Measurements from ENCODE around the gene UCN3.
"Not testable (repeated sequence)": the region's sequence is repeated elsewhere in the genome, so short reads cannot be mapped to it uniquely, and the experiment has no call there.

Gene UCN3

DNA sequence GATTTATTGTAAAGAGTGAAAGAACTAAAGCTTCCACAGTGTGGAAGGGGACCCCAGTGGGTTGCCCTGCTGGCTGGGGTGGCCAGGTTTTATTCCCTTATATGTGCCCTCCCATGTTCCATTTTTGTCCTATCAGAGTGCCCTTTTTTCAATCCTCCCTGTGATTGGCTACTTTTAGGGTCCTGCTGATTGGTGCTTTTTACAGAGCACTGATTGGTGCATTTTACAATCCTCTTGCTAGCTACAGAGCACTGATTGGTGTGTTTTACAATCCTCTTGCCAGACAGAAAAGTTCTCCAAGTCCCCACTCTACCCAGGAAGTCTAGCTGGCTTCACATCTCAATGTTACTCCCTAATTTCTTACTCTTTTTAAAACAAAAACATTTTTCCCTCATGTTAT, 46.0 kb downstream of the UCN3 start:
- not testable (repeated sequence) for DNase-seq

DNA sequence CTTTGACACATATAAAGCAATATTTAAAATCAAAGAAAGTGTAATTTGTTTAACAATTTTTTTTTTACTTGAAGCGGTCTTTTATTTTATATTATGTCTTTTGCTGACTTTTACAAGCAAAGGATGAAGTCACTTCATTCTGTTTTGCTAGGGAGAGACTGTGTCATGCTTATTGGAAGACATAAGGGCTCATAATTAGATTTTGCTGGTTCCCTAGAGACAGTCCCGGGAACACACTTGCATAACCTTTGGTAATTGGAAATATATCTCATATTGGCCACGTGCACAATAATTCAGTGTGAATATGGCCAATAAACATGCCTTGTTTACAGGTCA, 47.1 kb downstream of the UCN3 start:
- DNase-seq: no peak

DNA sequence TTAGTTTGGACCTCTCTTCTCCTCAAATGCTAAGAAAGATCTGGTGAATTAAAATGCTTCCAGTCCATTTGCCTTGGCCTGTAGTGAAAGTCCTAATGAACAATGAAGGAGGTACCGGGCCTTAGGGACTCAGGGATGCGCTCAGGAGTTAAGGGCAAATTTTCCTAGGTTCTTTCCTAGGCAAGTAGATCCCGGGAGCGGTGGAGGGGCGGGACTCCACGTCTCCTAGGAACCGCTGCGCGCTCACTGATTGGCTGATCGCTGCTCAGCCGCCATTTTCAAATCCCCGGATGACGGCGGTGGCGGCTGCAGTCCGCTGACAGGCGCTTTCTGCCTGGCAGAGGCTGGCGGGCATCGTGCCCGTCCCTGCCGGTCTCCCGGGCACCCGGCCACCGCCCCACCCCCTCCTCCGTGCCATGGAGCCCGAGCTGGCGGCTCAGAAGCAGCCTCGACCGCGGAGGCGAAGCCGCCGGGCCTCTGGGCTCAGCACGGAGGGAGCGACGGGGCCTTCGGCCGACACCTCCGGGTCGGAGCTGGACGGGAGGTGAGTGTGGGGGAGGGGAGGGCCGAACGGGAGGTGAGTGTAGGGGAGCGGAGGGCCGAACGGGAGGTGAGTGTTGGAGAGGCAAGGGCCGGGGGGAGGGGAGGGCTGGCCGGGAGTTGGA, 47.6 kb downstream of the UCN3 start, which contains the start of gene NET1:
Gene NET1 (plus strand): TSS at position 281 of the 665 bp plus-strand sequence. CDS start 136 bp downstream, at position 417.
- peak; percentile 69 for DNase-seq

DNA sequence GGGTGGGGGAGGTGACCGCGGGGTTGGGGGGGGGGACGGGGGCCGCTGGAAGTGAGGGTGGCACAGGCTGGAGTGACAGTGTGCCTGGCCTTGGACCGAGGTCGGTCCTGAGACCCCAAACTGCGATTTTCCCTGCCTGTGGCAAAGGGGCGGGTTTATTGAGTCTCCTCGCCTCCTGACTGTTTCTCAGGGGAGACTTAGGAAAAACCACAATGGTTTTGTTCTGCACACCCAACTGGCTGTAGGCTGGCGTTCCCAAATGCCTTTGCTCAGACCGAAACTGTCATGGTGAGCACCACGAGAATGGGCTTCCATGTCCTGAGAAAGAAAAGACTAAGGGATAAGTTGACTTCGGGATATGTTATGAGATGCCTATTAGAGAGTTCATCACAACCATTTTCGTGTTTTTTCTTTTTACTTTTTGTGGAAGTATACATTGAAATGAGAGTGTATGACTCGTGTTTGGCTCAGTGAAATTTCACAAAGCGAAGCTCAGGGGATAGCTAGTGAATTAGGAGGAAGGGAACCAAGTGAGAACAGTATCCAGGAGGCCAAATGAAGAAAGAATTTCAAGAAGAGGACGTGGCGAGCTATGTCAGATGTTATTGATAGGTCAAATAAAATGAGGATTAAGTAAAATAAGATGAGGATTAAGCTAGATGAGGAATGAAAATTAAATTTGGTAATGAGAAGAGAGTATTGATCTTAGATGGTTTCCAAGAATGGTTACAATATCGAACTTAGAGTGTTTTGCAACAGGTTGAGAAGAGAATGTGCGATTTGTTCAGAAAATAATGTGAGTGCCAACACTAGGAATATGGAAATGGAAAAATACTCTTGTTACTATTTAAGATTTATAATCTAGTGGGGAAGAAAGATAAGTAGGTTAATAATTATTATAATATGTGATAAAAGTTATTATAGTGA, 48.5 kb downstream of the UCN3 start:
- no peak for DNase-seq

DNA sequence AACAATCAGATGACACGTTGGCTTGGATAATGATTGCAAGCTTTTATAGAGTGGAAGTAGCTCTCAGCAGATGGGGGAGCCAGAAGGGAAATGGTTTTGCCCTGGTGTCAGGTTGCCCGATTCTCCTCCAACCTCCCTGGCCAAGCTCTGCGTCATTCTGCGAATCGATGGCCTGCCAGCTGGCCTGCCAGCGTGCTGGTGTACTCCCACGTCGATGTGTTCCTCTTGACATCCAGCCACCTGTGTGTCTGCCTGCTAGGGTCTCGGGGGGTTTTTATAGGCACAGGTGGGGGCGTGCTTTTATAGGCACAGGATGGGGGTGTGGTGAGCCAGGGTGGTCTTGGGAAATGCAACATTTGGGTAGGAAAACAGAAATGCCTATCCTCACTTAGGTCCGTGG, 52.2 kb downstream of the UCN3 start:
- no peak for DNase-seq

DNA sequence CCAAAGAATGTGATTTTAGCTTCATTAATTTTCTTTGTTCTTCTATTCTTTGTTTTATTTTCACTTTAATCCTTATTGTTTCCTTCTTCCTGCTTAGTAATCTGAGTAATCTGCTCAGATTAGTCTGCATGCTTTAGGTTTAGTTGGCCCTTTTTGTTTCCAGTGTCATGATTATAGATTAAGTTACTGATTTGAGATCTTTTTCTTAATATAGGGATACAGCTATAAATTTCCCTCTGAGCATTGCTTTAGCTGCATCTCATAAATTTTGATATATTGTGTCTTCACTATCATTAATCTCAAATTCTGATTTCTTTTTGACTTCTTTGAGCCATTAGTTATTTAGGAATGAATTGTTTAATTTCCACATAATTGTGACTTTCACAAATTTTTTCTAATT, 53.8 kb downstream of the UCN3 start:
- DNase-seq: no peak

DNA sequence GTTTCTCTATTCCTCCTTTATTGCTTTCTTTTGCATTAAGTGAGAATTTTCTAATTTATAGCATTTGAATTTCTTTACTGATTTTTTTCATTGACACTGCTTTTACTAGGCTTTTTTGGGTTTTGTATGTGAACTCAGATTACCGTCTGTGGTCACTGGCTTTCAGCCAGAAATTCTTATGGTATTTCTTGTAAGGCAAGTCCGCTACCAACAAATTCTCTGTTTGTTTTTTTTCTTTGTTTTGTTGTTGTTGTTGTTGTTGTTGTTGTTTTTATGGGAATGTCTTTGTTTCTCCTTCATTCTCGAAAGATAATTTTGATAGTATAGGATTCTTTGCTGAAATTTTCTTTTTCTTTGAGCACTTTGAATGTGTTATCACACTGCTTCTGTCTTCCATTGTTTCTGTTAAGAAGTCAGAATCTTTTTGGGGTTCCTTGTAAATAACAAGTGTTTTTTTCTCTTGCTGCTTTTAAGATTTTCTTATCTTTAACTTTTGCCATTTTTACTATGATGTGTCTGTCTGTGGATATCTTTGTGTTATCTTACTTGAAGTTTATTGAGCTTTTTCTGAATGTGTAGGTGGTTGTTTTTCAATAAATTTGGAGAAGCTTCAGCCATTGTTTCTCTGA, 54.8 kb downstream of the UCN3 start:
- DNase-seq: no peak

DNA sequence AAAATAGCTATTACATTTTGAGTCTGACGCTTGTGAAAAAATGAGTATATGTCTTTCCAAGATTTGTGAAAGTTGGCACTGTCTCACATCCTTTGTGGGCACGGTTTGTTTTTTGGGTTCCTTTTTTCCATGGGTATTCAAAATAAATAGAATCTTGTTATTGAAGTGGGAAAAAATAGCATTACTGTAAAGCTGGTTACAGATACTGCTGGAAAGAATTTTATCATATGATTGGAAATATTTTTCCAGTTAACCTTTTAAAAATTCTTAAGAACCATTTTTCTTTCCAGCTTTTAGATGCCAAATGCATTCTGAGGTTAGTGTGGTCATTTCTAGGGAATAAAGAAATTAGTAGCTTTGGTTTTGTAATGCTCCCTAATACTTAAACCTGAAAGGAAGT, 59.0 kb downstream of the UCN3 start:
- DNase-seq: no peak
